SU-DHL-6 (cell line): ENCODE data around the gene FBXL13.

Experiments
- CTCF ChIP-seq: fragments of 200-600 bp; sonication (generic); IDR thresholded peaks from one replicate; pipeline ENCODE4 v1.5.1; 2017; ENCODE audit warnings: antibody characterized with exemption, mild to moderate bottlenecking, low read length, moderate library complexity; ENCODE audit not compliant: insufficient read depth, poor library complexity, severe bottlenecking
- EZH2phosphoT487 ChIP-seq: fragments of 200-600 bp; sonication (generic), shearing (Covaris generic); conservative IDR thresholded peaks from 2 replicates; pipeline ENCODE4 v1.6.1; 2018; ENCODE audit warnings: mild to moderate bottlenecking, antibody characterized with exemption, low read length, moderate library complexity, mixed read lengths

GRCh38 chr7:102866535-102867215 lies 207.9 kb downstream of the FBXL13 start:
- TF ChIP-seq CTCF, result no peak
- TF ChIP-seq EZH2phosphoT487, result no peak
